ENCODE measurements around the gene FTH1.

GRCh38 chr11:61927501-61927900 lies 39.9 kb downstream of the FTH1 start:
- TF ChIP-seq, protein P1, sequence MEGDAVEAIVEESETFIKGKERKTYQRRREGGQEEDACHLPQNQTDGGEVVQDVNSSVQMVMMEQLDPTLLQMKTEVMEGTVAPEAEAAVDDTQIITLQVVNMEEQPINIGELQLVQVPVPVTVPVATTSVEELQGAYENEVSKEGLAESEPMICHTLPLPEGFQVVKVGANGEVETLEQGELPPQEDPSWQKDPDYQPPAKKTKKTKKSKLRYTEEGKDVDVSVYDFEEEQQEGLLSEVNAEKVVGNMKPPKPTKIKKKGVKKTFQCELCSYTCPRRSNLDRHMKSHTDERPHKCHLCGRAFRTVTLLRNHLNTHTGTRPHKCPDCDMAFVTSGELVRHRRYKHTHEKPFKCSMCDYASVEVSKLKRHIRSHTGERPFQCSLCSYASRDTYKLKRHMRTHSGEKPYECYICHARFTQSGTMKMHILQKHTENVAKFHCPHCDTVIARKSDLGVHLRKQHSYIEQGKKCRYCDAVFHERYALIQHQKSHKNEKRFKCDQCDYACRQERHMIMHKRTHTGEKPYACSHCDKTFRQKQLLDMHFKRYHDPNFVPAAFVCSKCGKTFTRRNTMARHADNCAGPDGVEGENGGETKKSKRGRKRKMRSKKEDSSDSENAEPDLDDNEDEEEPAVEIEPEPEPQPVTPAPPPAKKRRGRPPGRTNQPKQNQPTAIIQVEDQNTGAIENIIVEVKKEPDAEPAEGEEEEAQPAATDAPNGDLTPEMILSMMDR (IDR thresholded peaks at IDR 0.05): no peak
- TF ChIP-seq ZFX (IDR thresholded peaks at IDR 0.05; ENCODE audit: borderline replicate concordance): no peak
